ENCODE measurements around the gene PRKAG2.

DNA sequence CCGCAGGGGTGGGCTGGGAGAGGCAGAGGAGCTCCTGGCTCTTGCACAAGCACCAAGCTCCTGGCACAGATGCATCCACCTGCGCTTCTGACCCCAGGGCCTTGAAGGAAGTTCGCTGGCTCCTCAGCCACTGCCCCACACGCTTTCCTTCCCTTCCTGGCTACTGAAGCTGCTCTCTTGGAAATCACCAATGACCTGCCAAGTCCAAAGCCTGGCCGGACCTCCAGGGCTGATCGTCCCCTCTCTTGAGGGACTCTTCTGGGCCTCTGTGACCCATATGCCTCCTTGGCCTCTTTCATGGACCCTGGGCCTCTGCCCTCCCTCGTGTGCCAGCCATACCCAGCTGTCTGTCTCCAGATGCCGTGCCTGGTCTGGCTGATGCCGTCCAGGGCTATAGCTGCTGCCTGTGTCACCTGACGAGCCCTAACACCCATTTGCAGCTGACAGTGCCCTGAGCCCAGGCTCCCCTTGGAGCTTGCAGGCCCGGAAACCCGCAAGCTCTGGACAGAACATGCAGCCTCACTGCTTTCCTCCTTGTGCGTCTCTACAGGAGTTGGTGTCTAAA lies 113.4 kb downstream of the PRKAG2 start:
- no peak for TF ChIP-seq POLR2A (IDR thresholded peaks at IDR 0.05; ENCODE audit: low read depth, low read length)
- no peak for TF ChIP-seq TAF1 (IDR thresholded peaks at IDR 0.05; ENCODE audit: low read depth, low read length)
- no peak for TF ChIP-seq POLR2AphosphoS5 (IDR thresholded peaks at IDR 0.05; ENCODE audit: low read depth, low read length)
- no peak for TF ChIP-seq SPI1 (IDR thresholded peaks at IDR 0.05; ENCODE audit: low read depth, low read length)

Measured in GM12891 (cell line).